ENCODE results near the gene MUC2. TPM values are rescaled to one million over a fixed set of nuclear protein-coding genes. Genes with fewer than 3 reads are reported as not detected.

Gene MUC2
- total RNA-seq, 1 experiment from 2014 or later = 0.47 TPM

GRCh38 chr11:1082346-1082727, 7.7 kb downstream of the MUC2 start:
- H3K9ac ChIP-seq (ENCODE audit: low read length) = no peak overlapping the region
- DNase-seq (ENCODE audit: low read depth, low spot score) (no peak), ATAC-seq (peak; percentile 21; the same call in 1 of the 2 replicates)
- no peaks in the 10 kb centered on the region for H3K27me3 ChIP-seq (ENCODE audit: insufficient read depth, low read length)
- no peaks in the 10 kb centered on the region for H3K9me2 ChIP-seq (ENCODE audit: insufficient read depth)
- TF ChIP-seq SP1 (IDR thresholded peaks at IDR 0.05; ENCODE audit: low read depth) (no peak), MAX (IDR thresholded peaks at IDR 0.05) (no peak), ATF3 (IDR thresholded peaks at IDR 0.05) (no peak)
- H3K4me3 ChIP-seq (replicated peaks in 1 of 2; ENCODE audit: low read depth in 1 of 2, low read length in 2 of 2) = no peak overlapping the region
- no TSS peak for BruUV-seq (replicated peaks)
- POLR2A ChIA-PET = no interaction called here
- no peak overlapping the region for H3K4me2 ChIP-seq (ENCODE audit: low read length)
- RAD21 ChIA-PET (ENCODE audit: low non-redundant PET in 1 of 2, low total read pairs in 2 of 2, uncharacterized antibody in 2 of 2, unreplicated experiment in 2 of 2) = no interaction called here
- H3K4me1 ChIP-seq (ENCODE audit: control insufficient read depth in 1 of 2, insufficient read depth in 2 of 2, low read length in 2 of 2) = no peaks in the 10 kb centered on the region
- H2AFZ ChIP-seq (ENCODE audit: low read depth, low read length, poor library complexity, severe bottlenecking) = no peak overlapping the region
- intact Hi-C loops (cut with micrococcal nuclease) = no loop called here
- CTCF ChIA-PET = no interaction called here
- H4K20me1 ChIP-seq (ENCODE audit: insufficient read depth) = no peaks in the 10 kb centered on the region
- no peaks in the 10 kb centered on the region for H3K9me3 ChIP-seq (ENCODE audit: control insufficient read depth in 1 of 2, insufficient read depth in 1 of 2, low read depth in 1 of 2, low read length in 2 of 2)
- no peaks in the 10 kb centered on the region for H3K36me3 ChIP-seq (ENCODE audit: control insufficient read depth in 1 of 2, insufficient read depth in 2 of 2, low read length in 2 of 2)
- no peaks in the 10 kb centered on the region for H3K79me2 ChIP-seq (ENCODE audit: insufficient read depth, low read length)
- no peak overlapping the region for H3K27ac ChIP-seq (ENCODE audit: low read depth, low read length)

- ATAC-seq (no peak), DNase-seq (ENCODE audit: low read depth, low spot score) (no peak)
- H4K20me1 ChIP-seq (ENCODE audit: insufficient read depth) = no peaks in the 10 kb centered on the region
- RAD21 ChIA-PET (ENCODE audit: low non-redundant PET in 1 of 2, low total read pairs in 2 of 2, uncharacterized antibody in 2 of 2, unreplicated experiment in 2 of 2) = no interaction called here
- CTCF ChIA-PET = no interaction called here
- H3K4me1 ChIP-seq (ENCODE audit: control insufficient read depth in 1 of 2, insufficient read depth in 2 of 2, low read length in 2 of 2) = no peaks in the 10 kb centered on the region
- no peak overlapping the region for H3K9ac ChIP-seq (ENCODE audit: low read length)
- no peaks in the 10 kb centered on the region for H3K79me2 ChIP-seq (ENCODE audit: insufficient read depth, low read length)
- no peak overlapping the region for H2AFZ ChIP-seq (ENCODE audit: low read depth, low read length, poor library complexity, severe bottlenecking)
- H3K27me3 ChIP-seq (ENCODE audit: insufficient read depth, low read length) = no peaks in the 10 kb centered on the region
- POLR2A ChIA-PET = no interaction called here
- no peak overlapping the region for H3K27ac ChIP-seq (ENCODE audit: low read depth, low read length)
- TF ChIP-seq FOSL1 (IDR thresholded peaks at IDR 0.05; ENCODE audit: low read depth) = no peak
- no peak for TF ChIP-seq ZFX (IDR thresholded peaks at IDR 0.05)
- no peak for TF ChIP-seq POLR2A (IDR thresholded peaks at IDR 0.05; ENCODE audit: borderline replicate concordance, extremely low read depth, insufficient read depth, insufficient read length)
- TF ChIP-seq JUND (IDR thresholded peaks at IDR 0.05) = no peak
- no peak for TF ChIP-seq YY1 (IDR thresholded peaks at IDR 0.05; ENCODE audit: extremely low read depth, insufficient replicate concordance, low read depth, low read length)
- TF ChIP-seq SRF (IDR thresholded peaks at IDR 0.05; ENCODE audit: low read depth) = no peak
- no peak overlapping the region for H3K4me3 ChIP-seq (replicated peaks in 1 of 2; ENCODE audit: low read depth in 1 of 2, low read length in 2 of 2)
- H3K36me3 ChIP-seq (ENCODE audit: control insufficient read depth in 1 of 2, insufficient read depth in 2 of 2, low read length in 2 of 2) = no peaks in the 10 kb centered on the region
- no peaks in the 10 kb centered on the region for H3K9me2 ChIP-seq (ENCODE audit: insufficient read depth)
- H3K9me3 ChIP-seq (ENCODE audit: control insufficient read depth in 1 of 2, insufficient read depth in 1 of 2, low read depth in 1 of 2, low read length in 2 of 2) = no peaks in the 10 kb centered on the region
- no peak overlapping the region for H3K4me2 ChIP-seq (ENCODE audit: low read length)
- intact Hi-C loops (cut with micrococcal nuclease) = no loop called here
- BruUV-seq (replicated peaks) = no TSS peak
Measured at GRCh38 chr11:1082728-1083620, 8.3 kb downstream of the MUC2 start.
